Mucosa of descending colon (tissue), 3 donors: ENCODE results near the gene OSTC. TPM values are rescaled to one million over a fixed set of nuclear protein-coding genes. Genes with fewer than 3 reads are reported as not detected.

Experiments used
- ATAC-seq: fragments of 200-7000 bp; cut with Tn5 transposase; one replicate; pipeline ENCODE4 v1.9.1; 2020; ENCODE audit warnings: mild to moderate bottlenecking, moderate library complexity
- DNase-seq, 3 donors: peaks; one replicate each; pipeline ENCODE4 v3.0.0-alpha.2; 2020
- H3K36me3 ChIP-seq: fragments of 200-600 bp; one replicate; pipeline ENCODE4 v1.8.0; 2021; ENCODE audit warnings: low read depth, mild to moderate bottlenecking
- H3K4me1 ChIP-seq: fragments of 200-600 bp; one replicate; pipeline ENCODE4 v1.8.0; 2021; ENCODE audit warnings: low read depth, mild to moderate bottlenecking
- H3K4me3 ChIP-seq: fragments of 200-600 bp; one replicate; pipeline ENCODE4 v1.8.0; 2021; ENCODE audit warnings: mild to moderate bottlenecking
- H3K9me3 ChIP-seq: fragments of 200-600 bp; one replicate; pipeline ENCODE4 v1.8.0; 2021; ENCODE audit warnings: mild to moderate bottlenecking
- CTCF ChIP-seq: fragments of 200-600 bp; IDR thresholded peaks from one replicate; pipeline ENCODE4 v1.8.0; 2022; ENCODE audit warnings: antibody characterized with exemption, mild to moderate bottlenecking
- intact Hi-C, 2 donors: fragments of 100-400 bp; cut with DNase I in 1 of 2; cut with micrococcal nuclease in 1 of 2; formaldehyde crosslinking; loops; one replicate each; pipeline versions ENCODE4 v1.11.0 to v1.11.1; 2022; cut with DNase I, micrococcal nuclease
- long read RNA-seq, 2 donors: library from polyadenylated mRNA; unstranded; transcript quantifications; one replicate each; pipeline ENCODE4 v2.0.0, GENCODE V29; 2019 to 2021
- total RNA-seq, 3 donors: library from RNA; stranded (reverse); fragmentation: NEBNext Ultra II Directional in 2 of 3; extraction: Animal tissue kit (Norgen Biotek cat#: 25700) in 2 of 3; gene quantifications; one replicate each; pipeline versions ENCODE4 v1.2.1 to v1.2.4, GENCODE V29; 2021 to 2023
- donor health status: DM: no; HTN: no; CAD: no; lungs with moderate emphysema.
- donor health status: DM: no; HTN: no; CAD: no.
- donor health status: DM: no; HTN: yes; CAD: no.

Gene OSTC
- total RNA-seq = 10 to 100 TPM; 48.7 to 75.0 (median 51.5) TPM
- long read RNA-seq, donor 1, transcript OSTC-201 (4 exons, 1,077 nt) = major isoform, 41 of 41 reads
- long read RNA-seq, donor 1, partial matches to known transcripts = 0 of 41 reads
- long read RNA-seq, donor 1, other reads (novel, unspliced or antisense) = 0 of 41 reads
- long read RNA-seq, donor 2, transcript OSTC-201 (4 exons, 1,077 nt) = major isoform, 100 of 106 reads
- long read RNA-seq, donor 2, partial matches to known transcripts = 2 of 106 reads
- long read RNA-seq, donor 2, other reads (novel, unspliced or antisense) = 3 of 106 reads

GRCh38 chr4:108650212-108651013 lies at the start of gene OSTC:
Gene OSTC (plus strand): TSS chr4:108650599. CDS start chr4:108650656, 57 bp downstream.
- TF ChIP-seq CTCF = no peak
- intact Hi-C loops = no loop called here
- ATAC-seq = peak; percentile 97
- Histone ChIP-seq H3K4me3 (peak within 1 kb of the TSS; percentile 56), H3K4me1 (no peaks in the 10 kb centered on the region), H3K36me3 (no peaks in the 10 kb centered on the region), H3K9me3 (no peaks in the 10 kb centered on the region)
- peak; percentile 95 to 99 (median 96) for DNase-seq

GRCh38 chr4:108601106-108601505 lies 49.3 kb upstream of the OSTC start:
- intact Hi-C loops = no loop called here
- Histone ChIP-seq H3K4me1 (no peaks in the 10 kb centered on the region), H3K4me3 (no peak overlapping the region), H3K36me3 (no peaks in the 10 kb centered on the region), H3K9me3 (no peaks in the 10 kb centered on the region)
- no peak for TF ChIP-seq CTCF
- DNase-seq = no peak
- no peak for ATAC-seq

GRCh38 chr4:108601532-108601931 lies 48.9 kb upstream of the OSTC start:
- H3K36me3 ChIP-seq = no peaks in the 10 kb centered on the region
- H3K4me1 ChIP-seq = no peaks in the 10 kb centered on the region
- peak; percentile 38 for ATAC-seq
- TF ChIP-seq CTCF = no peak
- intact Hi-C loops = no loop called here
- DNase-seq = no peak
- H3K9me3 ChIP-seq = no peaks in the 10 kb centered on the region
- no peak overlapping the region for H3K4me3 ChIP-seq

GRCh38 chr4:108602163-108602562 lies 48.2 kb upstream of the OSTC start:
- no peak for TF ChIP-seq CTCF
- no peak overlapping the region for H3K4me3 ChIP-seq
- no peaks in the 10 kb centered on the region for H3K36me3 ChIP-seq
- intact Hi-C loops = no loop called here
- H3K4me1 ChIP-seq = no peaks in the 10 kb centered on the region
- ATAC-seq = no peak
- H3K9me3 ChIP-seq = no peaks in the 10 kb centered on the region
- DNase-seq = no peak

GRCh38 chr4:108607079-108607815 lies 43.2 kb upstream of the OSTC start:
- H3K36me3 ChIP-seq = no peaks in the 10 kb centered on the region
- intact Hi-C loops = no loop called here
- H3K4me1 ChIP-seq = no peaks in the 10 kb centered on the region
- TF ChIP-seq CTCF = no peak
- DNase-seq (no peak), ATAC-seq (no peak)
- H3K9me3 ChIP-seq = no peaks in the 10 kb centered on the region
- H3K4me3 ChIP-seq = no peak overlapping the region
